ENCODE data around the gene TNFAIP8. TPM values are rescaled to one million over a fixed set of nuclear protein-coding genes. Genes with fewer than 3 reads are reported as not detected.
A peak's percentile ranks its signal among the peaks of the same experiment; 100 is the strongest.
"Not testable (repeated sequence)": the region's sequence is repeated elsewhere in the genome, so short reads cannot be mapped to it uniquely, and the experiment has no call there.

Gene TNFAIP8
- total RNA-seq, 1 experiment from 2014 or later, result 16.4 TPM

- H3F3A ChIP-seq (ENCODE audit: insufficient read depth, low read depth), result no peaks in the 10 kb centered on the region
- H3K4me1 ChIP-seq (replicated peaks; ENCODE audit: insufficient read depth), result peaks cover 14% of the 10 kb centered on the region; the same call in 1 of the 2 replicates
- no peak overlapping the region for H3K27ac ChIP-seq
- no peak for DNase-seq
- H3K9me3 ChIP-seq (ENCODE audit: insufficient read depth, low read depth), result no peaks in the 10 kb centered on the region
- H3K27me3 ChIP-seq (ENCODE audit: insufficient read depth, low read depth), result no peaks in the 10 kb centered on the region
- no peak overlapping the region for H2AFZ ChIP-seq
- TF ChIP-seq CTCF (conservative IDR thresholded peaks at IDR 0.05), result no peak; the same call in 1 of the 2 replicates
- no peak for TF ChIP-seq EZH2 (IDR thresholded peaks at IDR 0.05; ENCODE audit: low read depth)
- peak overlapping the region; percentile 76; the same call in 1 of the 2 replicates for H3K4me2 ChIP-seq
- no peaks in the 10 kb centered on the region for H4K20me1 ChIP-seq (ENCODE audit: insufficient read depth)
- BruUV-seq (replicated peaks), result no TSS peak
- H3K79me2 ChIP-seq (ENCODE audit: low read depth), result no peaks in the 10 kb centered on the region
- intact Hi-C loops (cut with micrococcal nuclease; ENCODE audit: unreplicated experiment), result loop anchor here (1.0 to 10.0 kb wide), 7 partner anchors 56 to 424 kb away; partner anchors contain the start of genes DMXL1, DTWD2 and TNFAIP8
- ChIA-PET POLR2A (ENCODE audit: unreplicated experiment) (interaction anchor here (0.6 to 0.8 kb wide), 2 partner anchors 424 to 425 kb away, joined by 5 to 29 read pairs; partner anchors contain the start of gene DTWD2), CTCF (interaction anchor here (0.5 to 2.0 kb wide), 9 partner anchors 23 to 437 kb away, joined by 3 to 13 read pairs (median 6); partner anchors contain the start of genes DMXL1, DTWD2 and TNFAIP8)
- H3K4me3 ChIP-seq, result peak overlapping the region; percentile 59; the same call in 1 of the 2 replicates
- H3K9me2 ChIP-seq (ENCODE audit: insufficient read depth), result no peaks in the 10 kb centered on the region
- no peaks in the 10 kb centered on the region for H3K36me3 ChIP-seq (ENCODE audit: low read depth)
These were observed 56.7 kb downstream of the TNFAIP8 start for GRCh38 chr5:119412279-119413227.

GRCh38 chr5:119414124-119414734 is 58.4 kb downstream of the TNFAIP8 start:
- BruUV-seq (replicated peaks); H3K4me3 ChIP-seq; CTCF ChIA-PET; POLR2A ChIA-PET (ENCODE audit: unreplicated experiment); H3K36me3 ChIP-seq (ENCODE audit: low read depth); DNase-seq; H3F3A ChIP-seq (ENCODE audit: insufficient read depth, low read depth); H3K79me2 ChIP-seq (ENCODE audit: low read depth); H3K9me2 ChIP-seq (ENCODE audit: insufficient read depth); H4K20me1 ChIP-seq (ENCODE audit: insufficient read depth); H3K27me3 ChIP-seq (ENCODE audit: insufficient read depth, low read depth); H3K4me2 ChIP-seq; H3K27ac ChIP-seq; H2AFZ ChIP-seq; H3K9me3 ChIP-seq (ENCODE audit: insufficient read depth, low read depth): not testable (repeated sequence)
- peaks cover 28% of the 10 kb centered on the region for H3K4me1 ChIP-seq (replicated peaks; ENCODE audit: insufficient read depth)
- intact Hi-C loops (cut with micrococcal nuclease; ENCODE audit: unreplicated experiment), result loop anchor here (5.0 to 10.0 kb wide), 2 partner anchors 92 to 229 kb away; no protein-coding TSS in a partner anchor

GRCh38 chr5:119417891-119418605 is 62.2 kb downstream of the TNFAIP8 start:
- TF ChIP-seq CTCF (conservative IDR thresholded peaks at IDR 0.05), result no peak
- no peak for TF ChIP-seq EZH2 (IDR thresholded peaks at IDR 0.05; ENCODE audit: low read depth)
- Histone ChIP-seq H3K79me2 (ENCODE audit: low read depth) (no peaks in the 10 kb centered on the region), H3F3A (ENCODE audit: insufficient read depth, low read depth) (no peaks in the 10 kb centered on the region), H4K20me1 (ENCODE audit: insufficient read depth) (no peaks in the 10 kb centered on the region), H3K4me2 (peak overlapping the region; percentile 44), H2AFZ (no peak overlapping the region), H3K4me3 (no peak overlapping the region), H3K4me1 (replicated peaks; ENCODE audit: insufficient read depth) (peaks cover 28% of the 10 kb centered on the region), H3K27ac (no peak overlapping the region), H3K9me3 (ENCODE audit: insufficient read depth, low read depth) (no peaks in the 10 kb centered on the region), H3K9me2 (ENCODE audit: insufficient read depth) (no peaks in the 10 kb centered on the region), H3K27me3 (ENCODE audit: insufficient read depth, low read depth) (no peaks in the 10 kb centered on the region), H3K36me3 (ENCODE audit: low read depth) (no peaks in the 10 kb centered on the region)
- DNase-seq, result peak in 1 of 2 experiments; percentile 38
- intact Hi-C loops (cut with micrococcal nuclease; ENCODE audit: unreplicated experiment), result loop anchor here (2.0 to 10.0 kb wide), 2 partner anchors 35 to 233 kb away; partner anchors contain the start of gene HSD17B4
- POLR2A ChIA-PET (ENCODE audit: unreplicated experiment), result interaction anchor here (0.6 kb wide), 2 partner anchors 94 to 150 kb away, joined by 5 to 6 read pairs; no protein-coding TSS in a partner anchor
- CTCF ChIA-PET, result interaction anchor here (0.9 kb wide), 1 partner anchor 396 kb away, joined by 3 read pairs; no protein-coding TSS in a partner anchor
- no TSS peak for BruUV-seq (replicated peaks)
